Activated naive CD4-positive, alpha-beta T cell treated with anti-CD3 and anti-CD28 coated beads, Interleukin-2, amount 50 U/mL, for 24 hours (primary cell): ENCODE measurements around the gene MSANTD4.

Source experiments
- H3K27ac Mint-ChIP-seq: one replicate; pipeline ENCODE4 v1.8.0; 2021; ENCODE audit warnings: mild to moderate bottlenecking, mixed read lengths
- H3K27me3 Mint-ChIP-seq: one replicate; pipeline ENCODE4 v1.8.0; 2021; ENCODE audit warnings: mixed read lengths
- H3K36me3 Mint-ChIP-seq: one replicate; pipeline ENCODE4 v1.8.0; 2021; ENCODE audit warnings: mixed read lengths
- H3K4me1 Mint-ChIP-seq: one replicate; pipeline ENCODE4 v1.8.0; 2021; ENCODE audit warnings: mixed read lengths
- H3K4me3 Mint-ChIP-seq: one replicate; pipeline ENCODE4 v1.8.0; 2021; ENCODE audit warnings: mild to moderate bottlenecking, mixed read lengths
- H3K9me3 Mint-ChIP-seq: one replicate; pipeline ENCODE4 v1.8.0; 2021; ENCODE audit warnings: mixed read lengths

Gene MSANTD4

DNA sequence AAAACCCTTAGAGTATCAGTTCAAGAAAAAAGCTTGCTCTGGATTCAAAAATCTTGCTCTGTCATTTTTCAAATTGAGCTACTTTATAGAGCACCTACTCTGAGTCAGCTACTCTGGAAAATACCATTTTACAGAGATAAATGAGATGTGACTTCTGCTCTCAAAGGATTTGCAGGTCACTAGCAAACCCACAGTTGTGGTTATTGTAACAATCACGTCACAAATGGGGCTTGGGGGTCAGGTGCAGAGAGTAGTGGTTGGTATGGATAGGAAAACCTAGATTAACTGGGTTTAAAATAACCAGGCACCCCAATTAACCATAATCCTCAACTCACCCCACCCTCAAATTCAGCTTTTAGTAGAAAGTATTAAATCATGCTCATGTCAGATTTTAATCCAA is 52.3 kb downstream of the MSANTD4 start:
- no peaks in the 10 kb centered on the region for H3K9me3 Mint-ChIP-seq
- H3K27me3 Mint-ChIP-seq: peaks cover 1% of the 10 kb centered on the region
- H3K4me1 Mint-ChIP-seq: no peaks in the 10 kb centered on the region
- H3K36me3 Mint-ChIP-seq: no peaks in the 10 kb centered on the region
- H3K4me3 Mint-ChIP-seq: no peak overlapping the region
- no peak overlapping the region for H3K27ac Mint-ChIP-seq

GRCh38 chr11:105968021-105968697 is 53.9 kb downstream of the MSANTD4 start:
- no peaks in the 10 kb centered on the region for H3K9me3 Mint-ChIP-seq
- no peaks in the 10 kb centered on the region for H3K36me3 Mint-ChIP-seq
- no peak overlapping the region for H3K4me3 Mint-ChIP-seq
- no peak overlapping the region for H3K27ac Mint-ChIP-seq
- H3K27me3 Mint-ChIP-seq: peaks cover 1% of the 10 kb centered on the region
- H3K4me1 Mint-ChIP-seq: no peaks in the 10 kb centered on the region

DNA sequence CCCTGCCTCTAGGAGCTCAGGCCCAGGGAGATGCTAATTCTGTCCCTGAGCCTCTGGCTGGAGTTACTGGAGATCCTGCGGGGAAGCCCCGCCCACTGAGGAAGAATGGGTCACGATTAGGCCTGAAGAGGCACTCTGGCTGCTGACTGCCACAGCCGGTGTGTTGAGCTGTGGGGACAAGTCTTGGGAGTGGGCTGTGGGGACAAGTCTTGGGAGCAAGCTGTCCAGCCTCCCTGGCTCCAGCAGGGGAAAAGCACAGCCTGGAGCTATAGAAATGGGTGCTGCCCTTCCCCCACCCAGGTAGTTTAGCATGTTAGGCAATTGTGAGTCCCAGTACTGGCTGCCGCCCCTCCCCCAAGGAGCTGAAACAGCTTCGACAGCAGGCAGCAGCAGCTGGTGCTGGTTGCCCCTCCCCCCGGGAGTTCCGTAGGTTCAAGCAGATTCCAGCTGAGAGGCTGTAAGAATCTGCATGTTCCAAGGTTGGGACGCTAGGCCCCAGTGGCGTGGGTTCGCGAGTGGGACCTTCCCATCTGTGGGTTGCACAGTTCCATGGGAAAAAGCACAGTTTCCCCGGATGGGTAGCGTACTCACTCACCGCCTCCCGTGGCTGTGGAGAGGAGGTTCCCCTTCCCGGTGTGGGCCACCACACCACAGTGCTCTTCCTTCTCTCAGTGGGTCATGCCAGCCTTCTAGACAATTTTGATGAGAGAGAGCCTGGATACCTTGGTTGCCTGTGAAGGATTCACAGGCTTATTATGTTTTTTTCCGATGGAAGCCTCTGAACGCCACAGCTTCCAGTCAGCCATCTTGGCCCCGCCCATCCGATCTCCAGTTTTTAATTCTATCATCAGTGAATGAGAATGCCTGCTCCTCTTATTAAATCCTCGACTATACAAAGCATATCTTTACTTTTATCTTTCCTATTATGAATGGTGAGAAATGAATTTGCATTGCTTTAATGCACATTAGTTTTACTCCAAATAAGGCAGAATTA is 61.5 kb downstream of the MSANTD4 start:
- H3K27me3 Mint-ChIP-seq: peaks cover 5% of the 10 kb centered on the region
- H3K4me1 Mint-ChIP-seq: no peaks in the 10 kb centered on the region
- peaks cover 10% of the 10 kb centered on the region for H3K9me3 Mint-ChIP-seq
- no peak overlapping the region for H3K4me3 Mint-ChIP-seq
- no peak overlapping the region for H3K27ac Mint-ChIP-seq
- H3K36me3 Mint-ChIP-seq: no peaks in the 10 kb centered on the region
